HepG2 (cell line): ENCODE measurements around the gene PIK3R3. TPM values are rescaled to one million over a fixed set of nuclear protein-coding genes. Genes with fewer than 3 reads are reported as not detected.

Source experiments
- ATAC-seq: fragments of 200-7000 bp; cut with Tn5 transposase; 3 replicates; pipeline ENCODE4 v1.9.1; 2020; ENCODE audit warnings: mild to moderate bottlenecking, moderate library complexity
- BruUV-seq: library from RNA; stranded (reverse); fragments of 400-500 nt; replicated peaks from 2 replicates; lab custom pipeline; 2021; lab: Mats Ljungman, UMichigan
- CTCF ChIA-PET: fragments of 300-600 bp; formaldehyde crosslinking; extraction: SDS; loops from one replicate; lab custom pipeline; 2021; ENCODE audit warnings: low total read pairs, inconsistent platforms, low intra/inter-chr PET ratio; lab: Yijun Ruan, JAX
- POLR2A ChIA-PET: fragments of 350-600 bp; sonication (Branson Sonifier 250); formaldehyde crosslinking; loops from one replicate; lab custom pipeline; 2020; ENCODE audit warnings: antibody characterized with exemption, inconsistent platforms; lab: Yijun Ruan, JAX
- DNase-seq: peaks from one replicate; pipeline ENCODE4 v3.0.0-alpha.2; 2015; ENCODE audit warnings: low spot score
- FAIRE-seq: peaks from 3 replicates; lab custom pipeline; 2011; peaks lifted over from hg19 to GRCh38; lab: Jason Lieb, UNC
- H2AFZ ChIP-seq: one replicate; pipeline ENCODE4 v1.6.1; 2011; ENCODE audit warnings: low read length, inconsistent platforms
- H3K27ac ChIP-seq: fragments of 300-600 bp; 3 replicates; pipeline ENCODE4 v1.8.0; 2011; ENCODE audit warnings: mixed run types, mild to moderate bottlenecking, mixed read lengths, low read length, inconsistent platforms; ENCODE audit not compliant: insufficient read depth; ENCODE audit errors: extremely low read length
- H3K27me3 ChIP-seq, 2 experiments: fragments of 200-600 bp in 1 of 2; 2 replicates in 1 of 2; 3 replicates in 1 of 2; pipeline versions ENCODE4 v1.6.0 to v1.8.0; 2011; ENCODE audit warnings: low read length in 2 of 2, mild to moderate bottlenecking in 2 of 2, moderate library complexity in 2 of 2, inconsistent platforms in 1 of 2; ENCODE audit not compliant: insufficient read depth in 2 of 2, control insufficient read depth in 1 of 2
- H3K36me3 ChIP-seq, 2 experiments: fragments of 200-600 bp in 1 of 2; replicated peaks in 1 of 2; 2 replicates in 1 of 2; 3 replicates in 1 of 2; pipeline versions ENCODE4 v1.5.1 to v1.8.0; 2011; ENCODE audit warnings: low read length in 2 of 2, inconsistent platforms in 1 of 2; ENCODE audit not compliant: insufficient read depth in 2 of 2, control insufficient read depth in 1 of 2
- H3K4me1 ChIP-seq: 2 replicates; pipeline ENCODE4 v1.5.1; 2012; ENCODE audit warnings: low read length, inconsistent platforms; ENCODE audit not compliant: insufficient read depth
- H3K4me2 ChIP-seq: 2 replicates; pipeline ENCODE4 v1.6.0; 2011; ENCODE audit warnings: low read depth, low read length, inconsistent platforms
- H3K4me3 ChIP-seq, 3 experiments: fragments of 200-600 bp in 1 of 3; sonication (generic), shearing (Covaris generic) in 1 of 3; replicated peaks in 1 of 3; 2 replicates each; pipeline ENCODE4 v1.5.1; 2011 to 2016; ENCODE audit warnings: low read length in 3 of 3, inconsistent platforms in 2 of 3, low read depth in 2 of 3, mild to moderate bottlenecking in 2 of 3, control low read depth in 1 of 3, mixed read lengths in 1 of 3; ENCODE audit not compliant: insufficient read depth in 1 of 3
- H3K79me2 ChIP-seq: one replicate; pipeline ENCODE4 v1.6.1; 2011; ENCODE audit warnings: low read length, inconsistent platforms; ENCODE audit not compliant: insufficient read depth
- H3K9ac ChIP-seq: 2 replicates; pipeline ENCODE4 v1.6.0; 2011; ENCODE audit warnings: mild to moderate bottlenecking, low read depth, low read length, inconsistent platforms; ENCODE audit not compliant: insufficient read depth
- H3K9me3 ChIP-seq: 2 replicates; pipeline ENCODE4 v1.5.1; 2012; ENCODE audit warnings: mild to moderate bottlenecking, low read length
- H4K20me1 ChIP-seq: 2 replicates; pipeline ENCODE4 v1.6.0; 2011; ENCODE audit warnings: inconsistent platforms, mild to moderate bottlenecking, low read length, moderate library complexity; ENCODE audit not compliant: insufficient read depth
- AKAP8 ChIP-seq: sonication (generic); formaldehyde crosslinking; IDR thresholded peaks from 2 replicates; pipeline ENCODE4 v1.5.1; 2020; ENCODE audit warnings: mild to moderate bottlenecking, missing genetic modification reagents
- CCDC6 ChIP-seq: sonication (generic); formaldehyde crosslinking; IDR thresholded peaks from 2 replicates; pipeline ENCODE4 v1.8.1; 2022; ENCODE audit warnings: mild to moderate bottlenecking, missing genetic modification reagents, moderate library complexity
- JUND ChIP-seq: sonication (generic); formaldehyde crosslinking; IDR thresholded peaks from 2 replicates; pipeline ENCODE4 v1.8.0; 2022; ENCODE audit warnings: mild to moderate bottlenecking, missing genetic modification reagents
- KLF12 ChIP-seq: sonication (generic); formaldehyde crosslinking; IDR thresholded peaks from 2 replicates; pipeline ENCODE4 v1.4.0; 2020; ENCODE audit warnings: missing genetic modification reagents, borderline replicate concordance
- MEF2D ChIP-seq: sonication (generic); formaldehyde crosslinking; IDR thresholded peaks from 2 replicates; pipeline ENCODE4 v1.5.1; 2020; ENCODE audit warnings: mild to moderate bottlenecking, missing genetic modification reagents
- PLRG1 ChIP-seq: fragments of 450-650 bp; conservative IDR thresholded peaks from 2 replicates; pipeline ENCODE4 v1.6.1; 2016
- TFE3 ChIP-seq: IDR thresholded peaks from 2 replicates; pipeline ENCODE4 v1.6.1; 2016
- ZNF24 ChIP-seq: fragments of 450-650 bp; IDR thresholded peaks from 2 replicates; pipeline ENCODE4 v1.6.1; 2017; ENCODE audit warnings: antibody characterized with exemption, mild to moderate bottlenecking
- ZNF260 ChIP-seq: sonication (generic); formaldehyde crosslinking; IDR thresholded peaks from 2 replicates; pipeline ENCODE4 v1.4.0; 2020; ENCODE audit warnings: missing genetic modification reagents, low read depth, mild to moderate bottlenecking, borderline replicate concordance
- ZNF564 ChIP-seq: sonication (generic); formaldehyde crosslinking; IDR thresholded peaks from 2 replicates; pipeline ENCODE4 v1.8.1; 2023; ENCODE audit warnings: mild to moderate bottlenecking, missing genetic modification reagents
- ZNF609 ChIP-seq: sonication (generic); formaldehyde crosslinking; IDR thresholded peaks from 2 replicates; pipeline ENCODE4 v1.4.0; 2020; ENCODE audit warnings: mild to moderate bottlenecking, missing genetic modification reagents, borderline replicate concordance
- ZSCAN12 ChIP-seq: sonication (generic); formaldehyde crosslinking; IDR thresholded peaks from 2 replicates; pipeline ENCODE4 v1.9.0; 2021; ENCODE audit warnings: mild to moderate bottlenecking, missing genetic modification reagents
- WGBS: methylation state at CpG from one replicate; pipeline ENCODE4 v1.1.6; 2017; ENCODE audit warnings: low lambda C conversion rate; 5-methylcytosine and 5-hydroxymethylcytosine counted together
- in situ Hi-C: cut with HindIII; loops from 2 replicates; pipeline ENCODE4 v1.10.0; 2017; ENCODE audit warnings: low pct_unique_long_range_greater_than_20kb; ENCODE audit not compliant: extremely low pct_ligation_motif_present
- intact Hi-C: fragments of 100-400 bp; cut with micrococcal nuclease; formaldehyde crosslinking; loops from one replicate; pipeline ENCODE4 v1.10.0; 2022; ENCODE audit not compliant: unreplicated experiment
- polyA plus RNA-seq, 8 experiments: library from polyadenylated mRNA; depleted of rRNA in 3 of 8; stranded (reverse) in 7 of 8; unstranded in 1 of 8; fragments of >200 nt; fragmentation: Illumina TruSeq in 4 of 8; extraction: Trizol in 4 of 8; gene quantifications; 2 replicates each; pipeline versions ENCODE4 v1.2.1 to v1.2.3, GENCODE V29; 2011 to 2016; ENCODE audit warnings: low read depth in 4 of 8, missing spikeins in 1 of 8, mixed read lengths in 1 of 8; ENCODE audit not compliant: insufficient read depth in 1 of 8
- total RNA-seq, 5 experiments: library from RNA; depleted of rRNA; stranded (reverse); fragments of >200 nt; fragmentation: Illumina TruSeq; extraction: Trizol; gene quantifications; 2 replicates each; pipeline ENCODE4 v1.2.3, GENCODE V29; 2016; ENCODE audit warnings: low read depth in 1 of 5
- TF ChIP-seq, protein P1 (sequence below): sonication (generic); formaldehyde crosslinking; IDR thresholded peaks from 2 replicates; pipeline ENCODE4 v1.5.0; 2020; ENCODE audit warnings: missing genetic modification reagents

The PIK3R3 gene
- total and polyA plus RNA-seq, 2 of the 13 experiments (the other 11 are each of a cell fraction or from before 2014, with no cell fraction given): 0.37 to 6.9 TPM

GRCh38 chr1:46171871-46172270 is 39.4 kb upstream of the PIK3R3 start:
- peaks cover 24% of the 10 kb centered on the region for H3K4me1 ChIP-seq
- H3K4me2 ChIP-seq: no peak overlapping the region
- DNase-seq (no peak), ATAC-seq (no peak), FAIRE-seq (no peak)
- in situ Hi-C loops: no loop called here
- BruUV-seq: no TSS peak
- no peak overlapping the region for H3K4me3 ChIP-seq
- H3K27ac ChIP-seq: no peak overlapping the region
- CTCF ChIA-PET: no interaction called here
- intact Hi-C loops: no loop called here
- TF ChIP-seq AKAP8 (CRISPR knock-in tag) (no peak), ZNF609 (CRISPR knock-in tag) (no peak), KLF12 (CRISPR knock-in tag) (no peak), JUND (CRISPR knock-in tag) (no peak), CCDC6 (CRISPR knock-in tag) (no peak), ZNF24 (no peak), TFE3 (CRISPR knock-in tag) (no peak), PLRG1 (no peak), ZSCAN12 (CRISPR knock-in tag) (no peak), MEF2D (CRISPR knock-in tag) (no peak), ZNF564 (CRISPR knock-in tag) (no peak), ZNF260 (no peak)
- TF ChIP-seq, protein P1, sequence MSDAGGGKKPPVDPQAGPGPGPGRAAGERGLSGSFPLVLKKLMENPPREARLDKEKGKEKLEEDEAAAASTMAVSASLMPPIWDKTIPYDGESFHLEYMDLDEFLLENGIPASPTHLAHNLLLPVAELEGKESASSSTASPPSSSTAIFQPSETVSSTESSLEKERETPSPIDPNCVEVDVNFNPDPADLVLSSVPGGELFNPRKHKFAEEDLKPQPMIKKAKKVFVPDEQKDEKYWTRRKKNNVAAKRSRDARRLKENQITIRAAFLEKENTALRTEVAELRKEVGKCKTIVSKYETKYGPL (CRISPR knock-in tag): no peak
- no peak overlapping the region for H3K9ac ChIP-seq
- H4K20me1 ChIP-seq: no peaks in the 10 kb centered on the region
- H2AFZ ChIP-seq: no peak overlapping the region
- no peaks in the 10 kb centered on the region for H3K79me2 ChIP-seq
- POLR2A ChIA-PET: no interaction called here
- H3K27me3 ChIP-seq: peaks cover 0 to 10% of the 10 kb centered on the region in 2 experiments; a peak in 1 of 5 replicates
- WGBS: 20% methylated on average over 4 of the region's 6 CpGs
- no peaks in the 10 kb centered on the region for H3K9me3 ChIP-seq
- no peaks in the 10 kb centered on the region for H3K36me3 ChIP-seq
